Testis (tissue), 2 donors: ENCODE data around the gene ARHGEF16.

Experiments used
- POLR2A ChIP-seq: fragments of 450-650 bp; IDR thresholded peaks from one replicate; pipeline ENCODE4 v1.6.1; 2017; ENCODE audit warnings: antibody characterized with exemption, mild to moderate bottlenecking, moderate library complexity
- TF ChIP-seq, protein P1 (sequence below), 3 experiments: fragments of 450-650 bp in 2 of 3; fragments of 200-600 bp in 1 of 3; sonication (generic) in 1 of 3; IDR thresholded peaks; one replicate each; pipeline ENCODE4 v1.5.1; 2016 to 2019; ENCODE audit warnings: antibody characterized with exemption in 3 of 3, mild to moderate bottlenecking in 2 of 3, moderate library complexity in 1 of 3

DNA sequence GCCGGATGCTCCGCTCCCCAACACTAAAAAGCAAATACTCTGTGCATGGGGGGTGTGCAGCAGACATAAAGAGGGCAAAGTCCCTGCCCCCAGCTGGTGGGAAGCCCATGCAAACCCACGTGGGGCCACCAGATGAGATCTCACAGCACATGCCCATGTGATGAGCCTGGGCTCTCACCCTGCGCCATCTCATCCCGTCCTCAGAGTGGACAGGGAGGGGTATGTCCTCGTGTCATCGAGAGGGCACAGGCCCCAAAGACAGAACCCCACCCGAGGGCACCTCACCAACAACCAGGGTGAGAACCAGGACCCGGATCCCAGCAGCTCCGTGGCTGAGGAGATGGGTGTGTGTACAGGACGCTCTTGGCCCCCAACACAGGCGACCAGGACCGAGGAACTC lies 25.1 kb upstream of the ARHGEF16 start:
- TF ChIP-seq, protein P1, sequence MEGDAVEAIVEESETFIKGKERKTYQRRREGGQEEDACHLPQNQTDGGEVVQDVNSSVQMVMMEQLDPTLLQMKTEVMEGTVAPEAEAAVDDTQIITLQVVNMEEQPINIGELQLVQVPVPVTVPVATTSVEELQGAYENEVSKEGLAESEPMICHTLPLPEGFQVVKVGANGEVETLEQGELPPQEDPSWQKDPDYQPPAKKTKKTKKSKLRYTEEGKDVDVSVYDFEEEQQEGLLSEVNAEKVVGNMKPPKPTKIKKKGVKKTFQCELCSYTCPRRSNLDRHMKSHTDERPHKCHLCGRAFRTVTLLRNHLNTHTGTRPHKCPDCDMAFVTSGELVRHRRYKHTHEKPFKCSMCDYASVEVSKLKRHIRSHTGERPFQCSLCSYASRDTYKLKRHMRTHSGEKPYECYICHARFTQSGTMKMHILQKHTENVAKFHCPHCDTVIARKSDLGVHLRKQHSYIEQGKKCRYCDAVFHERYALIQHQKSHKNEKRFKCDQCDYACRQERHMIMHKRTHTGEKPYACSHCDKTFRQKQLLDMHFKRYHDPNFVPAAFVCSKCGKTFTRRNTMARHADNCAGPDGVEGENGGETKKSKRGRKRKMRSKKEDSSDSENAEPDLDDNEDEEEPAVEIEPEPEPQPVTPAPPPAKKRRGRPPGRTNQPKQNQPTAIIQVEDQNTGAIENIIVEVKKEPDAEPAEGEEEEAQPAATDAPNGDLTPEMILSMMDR (IDR thresholded peaks at IDR 0.05), result no peak
- TF ChIP-seq POLR2A, result no peak
